SK-N-SH treated with all-trans-retinoic acid at 6 μM for 48 hours (cell line): ENCODE results near the gene VPS13A.

ENCODE experiments used
- CSDC2 ChIP-seq: fragments of 250-450 bp; sonication (Bioruptor Pico); IDR thresholded peaks from 2 replicates; pipeline ENCODE4 v1.5.0; 2020; ENCODE audit warnings: mild to moderate bottlenecking, moderate library complexity
- RARB ChIP-seq: fragments of 250-450 bp; sonication (Bioruptor Pico); IDR thresholded peaks from 2 replicates; pipeline ENCODE4 v1.8.0; 2021; ENCODE audit warnings: mild to moderate bottlenecking, moderate library complexity
- SNAI2 ChIP-seq: fragments of 250-450 bp; sonication (Bioruptor Pico); IDR thresholded peaks from 2 replicates; pipeline ENCODE4 v1.5.0; 2020; ENCODE audit warnings: mild to moderate bottlenecking, moderate library complexity
- TCF4 ChIP-seq: fragments of 250-450 bp; sonication (Bioruptor Pico); IDR thresholded peaks from 2 replicates; pipeline ENCODE4 v1.8.0; 2021; ENCODE audit warnings: mild to moderate bottlenecking, moderate library complexity, borderline replicate concordance
- ZC3H10 ChIP-seq: fragments of 250-450 bp; sonication (Bioruptor Pico); IDR thresholded peaks from 2 replicates; pipeline ENCODE4 v1.5.1; 2021; ENCODE audit warnings: mild to moderate bottlenecking, moderate library complexity
- ZFP3 ChIP-seq: fragments of 250-450 bp; sonication (Bioruptor Pico); IDR thresholded peaks from 2 replicates; pipeline ENCODE4 v1.5.0; 2020; ENCODE audit warnings: mild to moderate bottlenecking, moderate library complexity
- ZFP30 ChIP-seq: fragments of 450-650 bp; formaldehyde crosslinking; IDR thresholded peaks from 2 replicates; pipeline ENCODE4 v1.5.0; 2022; ENCODE audit warnings: mild to moderate bottlenecking, moderate library complexity
- ZNF565 ChIP-seq: fragments of 450-650 bp; formaldehyde crosslinking; conservative IDR thresholded peaks from 2 replicates; pipeline ENCODE4 v1.5.0; 2020; ENCODE audit warnings: low read depth, mild to moderate bottlenecking, moderate library complexity
- ZNF8 ChIP-seq: fragments of 450-650 bp; formaldehyde crosslinking; IDR thresholded peaks from 2 replicates; pipeline ENCODE4 v1.5.0; 2020; ENCODE audit warnings: mild to moderate bottlenecking, moderate library complexity
- TF ChIP-seq, protein P1 (sequence below): fragments of 250-450 bp; sonication (Bioruptor Pico); IDR thresholded peaks from 2 replicates; pipeline ENCODE4 v1.5.1; 2020; ENCODE audit warnings: low read depth, mild to moderate bottlenecking, moderate library complexity

DNA sequence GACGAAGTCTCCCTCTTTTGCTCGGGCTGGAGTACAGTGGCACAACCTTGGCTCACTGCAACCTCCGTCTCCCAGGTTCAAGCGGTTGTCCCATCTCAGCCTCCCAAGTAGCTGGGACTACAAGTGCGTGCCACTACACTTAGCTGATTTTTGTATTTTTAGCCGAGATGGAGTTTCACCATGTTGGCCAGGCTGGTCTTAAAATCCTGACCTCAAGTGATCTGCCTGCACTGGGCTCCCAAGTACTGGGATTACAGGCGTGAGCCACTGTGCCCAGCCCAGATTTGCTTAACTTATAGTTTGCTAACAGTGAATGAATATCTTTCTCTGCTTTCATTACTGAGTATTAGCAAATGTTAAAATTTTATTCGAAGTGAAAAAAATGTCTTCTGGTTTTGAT is 84.3 kb downstream of the VPS13A start:
- TF ChIP-seq ZNF8 (no peak), TCF4 (CRISPR knock-in tag) (no peak), SNAI2 (CRISPR knock-in tag) (no peak), RARB (CRISPR knock-in tag) (no peak), ZC3H10 (no peak), ZFP30 (no peak), ZNF565 (CRISPR knock-in tag) (no peak), ZFP3 (no peak), CSDC2 (no peak)
- TF ChIP-seq, protein P1, sequence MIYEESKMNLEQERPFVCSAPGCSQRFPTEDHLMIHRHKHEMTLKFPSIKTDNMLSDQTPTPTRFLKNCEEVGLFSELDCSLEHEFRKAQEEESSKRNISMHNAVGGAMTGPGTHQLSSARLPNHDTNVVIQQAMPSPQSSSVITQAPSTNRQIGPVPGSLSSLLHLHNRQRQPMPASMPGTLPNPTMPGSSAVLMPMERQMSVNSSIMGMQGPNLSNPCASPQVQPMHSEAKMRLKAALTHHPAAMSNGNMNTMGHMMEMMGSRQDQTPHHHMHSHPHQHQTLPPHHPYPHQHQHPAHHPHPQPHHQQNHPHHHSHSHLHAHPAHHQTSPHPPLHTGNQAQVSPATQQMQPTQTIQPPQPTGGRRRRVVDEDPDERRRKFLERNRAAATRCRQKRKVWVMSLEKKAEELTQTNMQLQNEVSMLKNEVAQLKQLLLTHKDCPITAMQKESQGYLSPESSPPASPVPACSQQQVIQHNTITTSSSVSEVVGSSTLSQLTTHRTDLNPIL (CRISPR knock-in tag), result no peak
